Naive thymus-derived CD4-positive, alpha-beta T cell (primary cell): Measurements from ENCODE around the gene MYRF. TPM values are rescaled to one million over a fixed set of nuclear protein-coding genes. Genes with fewer than 3 reads are reported as not detected.

Experiments used
- ATAC-seq: fragments of 150-1000 bp; cut with Tn5 transposase; 2 replicates; pipeline ENCODE4 v1.10.0; 2021; ENCODE audit warnings: mild to moderate bottlenecking, moderate library complexity
- CTCF ChIA-PET: fragments of 350-600 bp; sonication (Branson Sonifier 250); formaldehyde crosslinking; loops from one replicate; lab custom pipeline; 2021; ENCODE audit warnings: antibody characterized with exemption; lab: Charles Lee
- POLR2A ChIA-PET: fragments of 350-600 bp; sonication (Branson Sonifier 250); formaldehyde crosslinking; loops from one replicate; lab custom pipeline; 2021; ENCODE audit warnings: antibody characterized with exemption, inconsistent platforms; lab: Charles Lee
- DNase-seq, 9 donors: peaks; one replicate each; pipeline versions ENCODE4 v3.0.0 to v3.0.0-alpha.2; 2020 to 2022; ENCODE audit warnings: mixed read lengths in 1 of 9
- H3K27ac ChIP-seq: one replicate; pipeline ENCODE4 v1.7.0; 2013; ENCODE audit warnings: mild to moderate bottlenecking, low read depth, low read length, moderate library complexity
- H3K27me3 ChIP-seq, 2 donors: one replicate each; pipeline ENCODE4 v1.7.0; 2013; ENCODE audit warnings: low read length in 2 of 2, mild to moderate bottlenecking in 2 of 2, moderate library complexity in 2 of 2; ENCODE audit not compliant: control insufficient read depth in 2 of 2, insufficient read depth in 2 of 2
- H3K36me3 ChIP-seq, 3 experiments: 1 replicate in 2 of 3; 2 replicates in 1 of 3; pipeline ENCODE4 v1.7.0; 2013; ENCODE audit warnings: low read length in 3 of 3, mild to moderate bottlenecking in 3 of 3, moderate library complexity in 1 of 3; ENCODE audit not compliant: insufficient read depth in 3 of 3, control insufficient read depth in 2 of 3
- H3K4me1 ChIP-seq, 2 donors: one replicate each; pipeline ENCODE4 v1.7.0; 2013; ENCODE audit warnings: low read length in 2 of 2, mild to moderate bottlenecking in 2 of 2, moderate library complexity in 1 of 2; ENCODE audit not compliant: control insufficient read depth in 2 of 2, insufficient read depth in 2 of 2
- H3K4me3 ChIP-seq: 2 replicates; pipeline ENCODE4 v1.7.0; 2013; ENCODE audit warnings: mild to moderate bottlenecking, low read length
- H3K9me3 ChIP-seq, 3 experiments: 1 replicate in 2 of 3; 2 replicates in 1 of 3; pipeline ENCODE4 v1.7.0; 2013; ENCODE audit warnings: low read length in 3 of 3; ENCODE audit not compliant: control insufficient read depth in 2 of 3
- H3K27ac Mint-ChIP-seq, 9 donors: one replicate each; pipeline ENCODE4 v1.8.0; 2020 to 2022; ENCODE audit warnings: mixed read lengths in 9 of 9, mild to moderate bottlenecking in 8 of 9, moderate library complexity in 5 of 9, inconsistent platforms in 2 of 9
- H3K27me3 Mint-ChIP-seq, 5 donors: one replicate each; pipeline ENCODE4 v1.8.0; 2021 to 2022; ENCODE audit warnings: mixed read lengths in 5 of 5, mild to moderate bottlenecking in 1 of 5
- H3K36me3 Mint-ChIP-seq, 5 donors: one replicate each; pipeline ENCODE4 v1.8.0; 2020 to 2022; ENCODE audit warnings: mixed read lengths in 5 of 5, mild to moderate bottlenecking in 3 of 5, inconsistent platforms in 1 of 5
- H3K4me1 Mint-ChIP-seq, 7 donors: one replicate each; pipeline ENCODE4 v1.8.0; 2020 to 2022; ENCODE audit warnings: mixed read lengths in 7 of 7, mild to moderate bottlenecking in 3 of 7, inconsistent platforms in 1 of 7
- H3K4me3 Mint-ChIP-seq, 10 donors: one replicate each; pipeline ENCODE4 v1.8.0; 2020 to 2022; ENCODE audit warnings: mild to moderate bottlenecking in 10 of 10, mixed read lengths in 10 of 10, moderate library complexity in 6 of 10, inconsistent platforms in 2 of 10
- H3K9me3 Mint-ChIP-seq, 11 donors: one replicate each; pipeline ENCODE4 v1.8.0; 2020 to 2022; ENCODE audit warnings: mixed read lengths in 11 of 11, mild to moderate bottlenecking in 4 of 11, inconsistent platforms in 1 of 11, moderate library complexity in 1 of 11
- intact Hi-C, 2 donors: fragments of 100-400 bp; cut with micrococcal nuclease; formaldehyde crosslinking; loops; one replicate each; pipeline ENCODE4 v1.15.1; 2023
- polyA plus RNA-seq, 2 donors: library from polyadenylated mRNA; unstranded; fragments of 300-500 nt; fragmentation: Illumina TruSeq; gene quantifications; one replicate each; pipeline ENCODE4 v1.2.3, GENCODE V29; 2021
- total RNA-seq, 6 experiments: library from RNA in 5 of 6; stranded (reverse) in 5 of 6; gene quantifications; 1 replicate in 5 of 6; 2 replicates in 1 of 6; pipeline ENCODE4 v1.2.3 and lab custom pipeline; 2021 to 2026

The MYRF gene
- total and polyA plus RNA-seq, 7 experiments from 2014 or later = 0.19 to 1.5 (median 0.36) TPM; not detected in 1

DNA sequence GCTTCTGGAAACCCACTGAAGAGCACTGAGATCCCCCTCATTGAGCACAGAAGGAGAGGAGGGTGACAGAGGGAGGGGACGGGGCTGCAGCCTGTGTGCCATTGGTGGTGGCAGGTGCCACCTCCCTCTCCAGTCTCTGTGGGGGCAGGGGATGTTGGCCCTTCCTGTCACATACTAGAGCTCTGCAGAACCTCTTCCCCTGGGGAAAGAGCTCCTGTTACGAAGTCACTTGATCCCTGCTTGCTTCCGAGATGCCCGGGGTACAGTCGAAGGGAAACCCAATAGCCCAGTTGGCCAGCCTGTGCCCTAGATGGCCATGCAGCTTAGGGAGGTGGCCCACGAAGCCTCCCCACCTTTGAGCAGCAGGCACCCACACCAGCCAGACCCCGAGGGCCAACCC, 42.9 kb upstream of the MYRF start:
- intact Hi-C loops = no loop called here
- Histone ChIP-seq H3K4me1 (no peaks in the 10 kb centered on the region), H3K27ac (no peak overlapping the region), H3K36me3 (no peaks in the 10 kb centered on the region), H3K9me3 (no peaks in the 10 kb centered on the region), H3K4me3 (no peak overlapping the region), H3K27me3 (no peaks in the 10 kb centered on the region)
- ATAC-seq (no peak), DNase-seq (no peak)
- no peaks in the 10 kb centered on the region for H3K36me3 Mint-ChIP-seq
- H3K27ac Mint-ChIP-seq = no peak overlapping the region
- H3K27me3 Mint-ChIP-seq = no peaks in the 10 kb centered on the region
- H3K4me1 Mint-ChIP-seq = peaks cover 0 to 4% (median 0%) of the 10 kb centered on the region in 7 donors
- no peaks in the 10 kb centered on the region for H3K9me3 Mint-ChIP-seq
- ChIA-PET POLR2A (no interaction called here), CTCF (interaction anchor here (0.5 to 1.3 kb wide), 2 partner anchors 26 to 72 kb away, joined by 3 to 4 read pairs; no protein-coding TSS in a partner anchor)
- H3K4me3 Mint-ChIP-seq = no peak overlapping the region

DNA sequence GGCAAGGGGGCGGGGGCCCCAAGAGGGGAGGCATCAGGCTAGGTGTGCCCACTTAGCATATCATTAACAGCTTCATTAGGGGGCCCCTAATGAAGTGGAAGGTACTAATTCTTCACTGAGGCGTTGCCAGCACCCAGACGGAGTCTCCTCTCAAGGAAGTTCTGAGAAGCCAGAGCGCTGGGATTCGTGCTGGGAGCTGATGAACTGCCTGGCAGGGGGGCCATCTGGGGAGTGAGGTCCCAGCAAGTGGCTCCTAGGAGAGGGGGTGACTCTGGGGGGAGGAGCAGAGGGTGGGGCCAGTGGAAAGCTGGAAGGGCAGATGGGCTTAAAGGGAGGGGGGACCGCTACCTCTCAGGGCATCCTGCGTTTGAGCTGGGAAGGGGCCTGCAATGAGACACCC, 42.4 kb upstream of the MYRF start:
- ATAC-seq = no peak
- Mint-ChIP-seq H3K4me3 (no peak overlapping the region), H3K36me3 (no peaks in the 10 kb centered on the region)

DNA sequence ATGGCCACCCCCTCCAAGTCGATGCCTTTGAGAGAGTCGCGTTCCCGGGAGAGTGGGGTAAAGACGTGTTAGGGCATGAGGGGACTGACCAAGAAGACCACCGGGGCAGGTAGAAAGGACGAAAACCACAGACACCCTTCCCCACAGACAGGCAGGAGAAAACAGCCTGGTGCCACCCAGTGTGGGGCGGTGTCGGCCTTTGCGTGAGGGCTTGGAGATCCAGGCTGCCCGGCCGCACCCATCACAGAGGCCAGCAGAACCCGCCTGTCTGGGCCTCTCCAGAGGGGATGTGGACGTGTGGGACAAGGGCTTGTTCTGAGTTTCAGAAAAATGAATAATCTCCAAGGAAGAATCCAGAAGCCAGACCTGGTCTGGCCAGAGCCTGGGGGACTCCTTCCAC, 41.4 kb upstream of the MYRF start:
- Mint-ChIP-seq H3K27ac (no peak overlapping the region), H3K27me3 (peaks cover 0 to 4% (median 0%) of the 10 kb centered on the region in 5 donors), H3K4me1 (peaks cover 0 to 4% (median 0%) of the 10 kb centered on the region in 7 donors), H3K4me3 (no peak overlapping the region), H3K36me3 (no peaks in the 10 kb centered on the region), H3K9me3 (no peaks in the 10 kb centered on the region)
- ChIA-PET CTCF (no interaction called here), POLR2A (no interaction called here)
- intact Hi-C loops = no loop called here
- Histone ChIP-seq H3K27ac (no peak overlapping the region), H3K4me3 (no peak overlapping the region), H3K36me3 (no peaks in the 10 kb centered on the region), H3K9me3 (no peaks in the 10 kb centered on the region), H3K27me3 (no peaks in the 10 kb centered on the region), H3K4me1 (no peaks in the 10 kb centered on the region)
- DNase-seq (no peak), ATAC-seq (no peak)

More for the DNA sequence above, 42.4 kb upstream of the MYRF start:
- no peaks in the 10 kb centered on the region for H3K4me1 ChIP-seq
- peaks cover 0 to 6% (median 0%) of the 10 kb centered on the region in 7 donors for H3K4me1 Mint-ChIP-seq
- H3K9me3 ChIP-seq = no peaks in the 10 kb centered on the region
- no peak overlapping the region for H3K27ac ChIP-seq
- POLR2A ChIA-PET = no interaction called here
- CTCF ChIA-PET = interaction anchor here (0.8 to 1.3 kb wide), 2 partner anchors 10 to 26 kb away, joined by 3 to 4 read pairs; no protein-coding TSS in a partner anchor
- no peak overlapping the region for H3K27ac Mint-ChIP-seq
- DNase-seq = no peak
- H3K36me3 ChIP-seq = no peaks in the 10 kb centered on the region
- no peaks in the 10 kb centered on the region for H3K27me3 ChIP-seq
- H3K9me3 Mint-ChIP-seq = no peaks in the 10 kb centered on the region
- intact Hi-C loops = no loop called here
- no peak overlapping the region for H3K4me3 ChIP-seq
- H3K27me3 Mint-ChIP-seq = peaks cover 0 to 4% (median 0%) of the 10 kb centered on the region in 5 donors

DNA sequence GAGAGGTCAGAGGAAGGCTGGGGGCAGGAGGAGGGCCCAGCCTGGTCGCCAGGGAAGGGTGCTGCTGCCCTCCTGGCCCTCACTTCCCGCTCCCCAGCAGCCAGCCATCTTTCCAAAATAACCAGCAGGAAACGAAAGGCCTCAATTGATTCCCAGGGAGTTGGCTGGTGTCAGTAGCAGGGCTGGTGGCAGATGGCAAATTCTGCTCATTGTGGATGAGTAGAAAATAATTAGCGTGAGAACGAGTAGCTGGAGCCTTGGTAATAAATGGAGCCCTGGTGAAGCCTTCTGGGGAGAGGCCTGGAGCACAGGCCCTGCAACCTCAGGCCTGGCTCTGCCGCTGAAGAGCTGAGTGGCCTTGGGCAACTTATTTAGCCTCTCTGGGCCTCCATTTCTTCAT, 40.9 kb upstream of the MYRF start:
- intact Hi-C loops = no loop called here
- Histone ChIP-seq H3K27me3 (no peaks in the 10 kb centered on the region), H3K4me1 (no peaks in the 10 kb centered on the region), H3K9me3 (no peaks in the 10 kb centered on the region), H3K4me3 (no peak overlapping the region), H3K36me3 (no peaks in the 10 kb centered on the region), H3K27ac (no peak overlapping the region)
- POLR2A ChIA-PET = no interaction called here
- DNase-seq = no peak
- no peak overlapping the region for H3K4me3 Mint-ChIP-seq
- peaks cover 0 to 8% (median 0%) of the 10 kb centered on the region in 7 donors for H3K4me1 Mint-ChIP-seq
- no peaks in the 10 kb centered on the region for H3K36me3 Mint-ChIP-seq
- CTCF ChIA-PET = no interaction called here
- H3K27ac Mint-ChIP-seq = no peak overlapping the region
- no peaks in the 10 kb centered on the region for H3K9me3 Mint-ChIP-seq
- peaks cover 0 to 5% (median 0%) of the 10 kb centered on the region in 5 donors for H3K27me3 Mint-ChIP-seq
- ATAC-seq = no peak

DNA sequence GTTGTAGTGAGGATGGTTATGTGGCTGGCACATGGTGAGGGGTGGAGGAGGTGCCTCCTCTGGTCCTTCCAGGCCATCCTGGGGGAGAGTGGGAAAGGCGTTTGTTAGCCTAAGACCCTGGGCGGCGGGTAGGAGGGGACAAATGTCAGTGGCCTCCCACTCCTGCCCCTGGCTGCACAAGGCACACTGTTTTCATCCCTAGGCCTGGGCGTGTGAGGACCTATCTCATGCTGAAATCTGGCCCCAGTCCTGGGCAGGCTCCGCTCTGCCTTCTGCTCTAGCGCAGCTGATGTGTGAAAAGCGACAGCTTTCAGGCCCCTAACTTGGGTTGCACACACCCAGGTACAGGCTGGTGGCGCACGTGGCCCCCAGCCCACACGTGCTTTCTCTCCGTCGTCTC, 40.1 kb upstream of the MYRF start:
- no peaks in the 10 kb centered on the region for H3K36me3 Mint-ChIP-seq
- ChIA-PET CTCF (no interaction called here), POLR2A (no interaction called here)
- H3K4me1 Mint-ChIP-seq = peaks cover 0 to 8% (median 0%) of the 10 kb centered on the region in 7 donors
- Histone ChIP-seq H3K9me3 (no peaks in the 10 kb centered on the region), H3K27me3 (no peaks in the 10 kb centered on the region), H3K4me3 (no peak overlapping the region), H3K4me1 (no peaks in the 10 kb centered on the region), H3K27ac (no peak overlapping the region), H3K36me3 (no peaks in the 10 kb centered on the region)
- ATAC-seq (no peak), DNase-seq (no peak)
- no peaks in the 10 kb centered on the region for H3K9me3 Mint-ChIP-seq
- peaks cover 0 to 6% (median 0%) of the 10 kb centered on the region in 5 donors for H3K27me3 Mint-ChIP-seq
- intact Hi-C loops = no loop called here
- H3K27ac Mint-ChIP-seq = no peak overlapping the region
- H3K4me3 Mint-ChIP-seq = no peak overlapping the region

DNA sequence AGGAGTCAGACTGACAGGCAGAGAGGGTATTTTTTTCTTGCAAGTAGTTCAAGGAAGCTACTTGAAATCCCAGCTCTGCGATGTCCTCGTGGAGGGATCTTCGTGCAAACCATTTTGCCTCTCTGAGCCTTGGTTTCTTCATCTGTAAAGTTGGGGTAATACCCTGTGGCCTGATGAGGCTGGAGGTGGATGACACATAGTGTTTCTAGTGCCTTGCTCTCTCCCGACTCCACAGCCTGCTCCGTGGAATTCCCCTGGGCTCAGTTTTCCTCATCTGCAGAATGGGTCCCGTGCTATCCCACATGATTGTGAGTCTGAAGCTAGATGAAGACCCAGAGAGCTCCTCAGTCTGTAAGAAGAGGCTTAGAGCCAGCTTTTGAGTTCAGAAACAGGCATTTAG, 39.6 kb upstream of the MYRF start:
- Mint-ChIP-seq H3K27ac (no peak overlapping the region), H3K36me3 (no peaks in the 10 kb centered on the region), H3K9me3 (no peaks in the 10 kb centered on the region), H3K27me3 (peaks cover 0 to 6% (median 0%) of the 10 kb centered on the region in 5 donors), H3K4me1 (peaks cover 0 to 8% (median 0%) of the 10 kb centered on the region in 7 donors), H3K4me3 (no peak overlapping the region)
- Histone ChIP-seq H3K9me3 (no peaks in the 10 kb centered on the region), H3K4me3 (no peak overlapping the region), H3K36me3 (no peaks in the 10 kb centered on the region), H3K27me3 (no peaks in the 10 kb centered on the region), H3K4me1 (no peaks in the 10 kb centered on the region), H3K27ac (no peak overlapping the region)
- DNase-seq (no peak), ATAC-seq (no peak)
- intact Hi-C loops = no loop called here
- ChIA-PET POLR2A (no interaction called here), CTCF (no interaction called here)

DNA sequence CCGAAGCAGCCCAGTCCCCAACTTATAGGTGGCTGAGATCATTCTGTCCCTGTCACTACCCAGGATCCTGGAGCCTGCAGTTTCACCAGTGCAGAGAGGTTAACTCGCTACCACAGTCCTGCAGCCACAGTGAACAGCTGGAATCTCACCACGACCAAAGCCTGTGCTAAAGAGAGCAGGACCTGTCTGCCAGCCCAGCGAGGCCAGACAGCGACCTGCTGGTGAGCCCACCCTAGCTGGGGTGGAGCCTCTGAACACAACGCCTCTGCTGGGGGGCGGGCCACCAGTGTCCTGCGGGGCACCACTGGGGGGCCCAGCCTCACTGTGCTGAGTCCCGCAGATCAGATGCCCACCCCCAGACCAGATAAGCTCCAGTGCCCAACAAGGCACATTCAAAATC, 39.0 kb upstream of the MYRF start:
- DNase-seq = no peak
- peaks cover 0 to 8% (median 0%) of the 10 kb centered on the region in 7 donors for H3K4me1 Mint-ChIP-seq
- H3K4me1 ChIP-seq = no peaks in the 10 kb centered on the region
- POLR2A ChIA-PET = no interaction called here
- no peaks in the 10 kb centered on the region for H3K27me3 ChIP-seq
- CTCF ChIA-PET = no interaction called here
- H3K27ac Mint-ChIP-seq = no peak overlapping the region
- H3K9me3 Mint-ChIP-seq = no peaks in the 10 kb centered on the region
- H3K36me3 Mint-ChIP-seq = no peaks in the 10 kb centered on the region
- intact Hi-C loops = no loop called here
- no peak overlapping the region for H3K4me3 Mint-ChIP-seq
- H3K9me3 ChIP-seq = no peaks in the 10 kb centered on the region
- ATAC-seq = no peak
- H3K27me3 Mint-ChIP-seq = peaks cover 0 to 6% (median 0%) of the 10 kb centered on the region in 5 donors
- H3K4me3 ChIP-seq = no peak overlapping the region
- no peak overlapping the region for H3K27ac ChIP-seq
- no peaks in the 10 kb centered on the region for H3K36me3 ChIP-seq
